ENCODE results near the gene AGBL4.

- TF ChIP-seq CTCF (IDR thresholded peaks at IDR 0.05) (no peak), EP300 (IDR thresholded peaks at IDR 0.05) (no peak)
Measured at GRCh38 chr1:48829446-48829845, 1194.3 kb downstream of the AGBL4 start.
